ENCODE measurements around the gene CD58. TPM values are rescaled to one million over a fixed set of nuclear protein-coding genes. Genes with fewer than 3 reads are reported as not detected.

CD58 gene
- total RNA-seq, 1 donor from 2014 or later = 15.1 TPM

- Histone ChIP-seq H3K4me3 (ENCODE audit: low read length in 3 of 3) (no peak overlapping the region), H3K36me3 (ENCODE audit: control insufficient read depth in 3 of 3, insufficient read depth in 3 of 3, low read length in 3 of 3) (peaks cover 3 to 6% (median 3%) of the 10 kb centered on the region in 3 donors), H3K27me3 (ENCODE audit: control insufficient read depth in 3 of 3, insufficient read depth in 3 of 3, low read length in 3 of 3) (no peaks in the 10 kb centered on the region), H3K9me3 (ENCODE audit: control insufficient read depth in 3 of 3, low read length in 3 of 3) (no peaks in the 10 kb centered on the region), H3K27ac (ENCODE audit: low read depth, low read length) (no peak overlapping the region), H3K4me1 (ENCODE audit: control insufficient read depth in 3 of 3, insufficient read depth in 3 of 3, low read length in 3 of 3) (no peaks in the 10 kb centered on the region), H3K9ac (ENCODE audit: low read depth in 1 of 3, low read length in 3 of 3) (no peak overlapping the region)
Observed at GRCh38 chr1:116545359-116545705, 25.5 kb downstream of the CD58 start.

- H3K36me3 ChIP-seq (ENCODE audit: control insufficient read depth in 3 of 3, insufficient read depth in 3 of 3, low read length in 3 of 3) = peaks cover 3 to 6% (median 3%) of the 10 kb centered on the region in 3 donors
- H3K4me1 ChIP-seq (ENCODE audit: control insufficient read depth in 3 of 3, insufficient read depth in 3 of 3, low read length in 3 of 3) = no peaks in the 10 kb centered on the region
Observed at GRCh38 chr1:116544588-116545358, 26.1 kb downstream of the CD58 start.

GRCh38 chr1:116540088-116540487 lies 30.7 kb downstream of the CD58 start:
- H3K27me3 ChIP-seq (ENCODE audit: control insufficient read depth in 3 of 3, insufficient read depth in 3 of 3, low read length in 3 of 3) = no peaks in the 10 kb centered on the region
- no peak overlapping the region for H3K4me3 ChIP-seq (ENCODE audit: low read length in 3 of 3)
- no peaks in the 10 kb centered on the region for H3K9me3 ChIP-seq (ENCODE audit: control insufficient read depth in 3 of 3, low read length in 3 of 3)
- peaks cover 6 to 14% (median 8%) of the 10 kb centered on the region in 3 donors for H3K36me3 ChIP-seq (ENCODE audit: control insufficient read depth in 3 of 3, insufficient read depth in 3 of 3, low read length in 3 of 3)
- H3K9ac ChIP-seq (ENCODE audit: low read depth in 1 of 3, low read length in 3 of 3) = no peak overlapping the region
- no peaks in the 10 kb centered on the region for H3K4me1 ChIP-seq (ENCODE audit: control insufficient read depth in 3 of 3, insufficient read depth in 3 of 3, low read length in 3 of 3)
- no peak overlapping the region for H3K27ac ChIP-seq (ENCODE audit: low read depth, low read length)

More at GRCh38 chr1:116544588-116545358, 26.1 kb downstream of the CD58 start:
- Histone ChIP-seq H3K4me3 (ENCODE audit: low read length in 3 of 3) (no peak overlapping the region), H3K27ac (ENCODE audit: low read depth, low read length) (no peak overlapping the region), H3K27me3 (ENCODE audit: control insufficient read depth in 3 of 3, insufficient read depth in 3 of 3, low read length in 3 of 3) (no peaks in the 10 kb centered on the region), H3K9ac (ENCODE audit: low read depth in 1 of 3, low read length in 3 of 3) (no peak overlapping the region), H3K9me3 (ENCODE audit: control insufficient read depth in 3 of 3, low read length in 3 of 3) (no peaks in the 10 kb centered on the region)

GRCh38 chr1:116538544-116538943 lies 32.3 kb downstream of the CD58 start:
- Histone ChIP-seq H3K4me1 (ENCODE audit: control insufficient read depth in 3 of 3, insufficient read depth in 3 of 3, low read length in 3 of 3) (no peaks in the 10 kb centered on the region), H3K27ac (ENCODE audit: low read depth, low read length) (no peak overlapping the region), H3K9ac (ENCODE audit: low read depth in 1 of 3, low read length in 3 of 3) (no peak overlapping the region), H3K9me3 (ENCODE audit: control insufficient read depth in 3 of 3, low read length in 3 of 3) (no peaks in the 10 kb centered on the region), H3K4me3 (ENCODE audit: low read length in 3 of 3) (no peak overlapping the region), H3K36me3 (ENCODE audit: control insufficient read depth in 3 of 3, insufficient read depth in 3 of 3, low read length in 3 of 3) (peaks cover 6 to 17% (median 13%) of the 10 kb centered on the region in 3 donors), H3K27me3 (ENCODE audit: control insufficient read depth in 3 of 3, insufficient read depth in 3 of 3, low read length in 3 of 3) (no peaks in the 10 kb centered on the region)

- Histone ChIP-seq H3K9me3 (ENCODE audit: control insufficient read depth in 3 of 3, low read length in 3 of 3) (no peaks in the 10 kb centered on the region), H3K4me3 (ENCODE audit: low read length in 3 of 3) (no peak overlapping the region), H3K27me3 (ENCODE audit: control insufficient read depth in 3 of 3, insufficient read depth in 3 of 3, low read length in 3 of 3) (no peaks in the 10 kb centered on the region), H3K4me1 (ENCODE audit: control insufficient read depth in 3 of 3, insufficient read depth in 3 of 3, low read length in 3 of 3) (no peaks in the 10 kb centered on the region), H3K27ac (ENCODE audit: low read depth, low read length) (no peak overlapping the region), H3K9ac (ENCODE audit: low read depth in 1 of 3, low read length in 3 of 3) (no peak overlapping the region), H3K36me3 (ENCODE audit: control insufficient read depth in 3 of 3, insufficient read depth in 3 of 3, low read length in 3 of 3) (peaks cover 3 to 18% (median 16%) of the 10 kb centered on the region in 3 donors)
Observed at GRCh38 chr1:116537898-116538297, 32.9 kb downstream of the CD58 start.

- Histone ChIP-seq H3K36me3 (ENCODE audit: control insufficient read depth in 3 of 3, insufficient read depth in 3 of 3, low read length in 3 of 3) (peaks cover 3 to 16% (median 14%) of the 10 kb centered on the region in 3 donors), H3K27me3 (ENCODE audit: control insufficient read depth in 3 of 3, insufficient read depth in 3 of 3, low read length in 3 of 3) (no peaks in the 10 kb centered on the region), H3K9me3 (ENCODE audit: control insufficient read depth in 3 of 3, low read length in 3 of 3) (no peaks in the 10 kb centered on the region), H3K4me3 (ENCODE audit: low read length in 3 of 3) (no peak overlapping the region), H3K9ac (ENCODE audit: low read depth in 1 of 3, low read length in 3 of 3) (no peak overlapping the region), H3K4me1 (ENCODE audit: control insufficient read depth in 3 of 3, insufficient read depth in 3 of 3, low read length in 3 of 3) (no peaks in the 10 kb centered on the region), H3K27ac (ENCODE audit: low read depth, low read length) (no peak overlapping the region)
Observed at GRCh38 chr1:116537040-116537831, 33.6 kb downstream of the CD58 start.

GRCh38 chr1:116534014-116534739 lies 36.6 kb downstream of the CD58 start:
- H3K9me3 ChIP-seq (ENCODE audit: control insufficient read depth in 3 of 3, low read length in 3 of 3) = no peaks in the 10 kb centered on the region
- no peaks in the 10 kb centered on the region for H3K4me1 ChIP-seq (ENCODE audit: control insufficient read depth in 3 of 3, insufficient read depth in 3 of 3, low read length in 3 of 3)
- no peak overlapping the region for H3K27ac ChIP-seq (ENCODE audit: low read depth, low read length)
- H3K4me3 ChIP-seq (ENCODE audit: low read length in 3 of 3) = no peak overlapping the region
- no peak overlapping the region for H3K9ac ChIP-seq (ENCODE audit: low read depth in 1 of 3, low read length in 3 of 3)
- no peaks in the 10 kb centered on the region for H3K27me3 ChIP-seq (ENCODE audit: control insufficient read depth in 3 of 3, insufficient read depth in 3 of 3, low read length in 3 of 3)
- H3K36me3 ChIP-seq (ENCODE audit: control insufficient read depth in 3 of 3, insufficient read depth in 3 of 3, low read length in 3 of 3) = peaks cover 3 to 18% (median 16%) of the 10 kb centered on the region in 3 donors

- Histone ChIP-seq H3K36me3 (ENCODE audit: control insufficient read depth in 3 of 3, insufficient read depth in 3 of 3, low read length in 3 of 3) (peaks cover 3 to 16% (median 12%) of the 10 kb centered on the region in 3 donors), H3K27ac (ENCODE audit: low read depth, low read length) (no peak overlapping the region), H3K27me3 (ENCODE audit: control insufficient read depth in 3 of 3, insufficient read depth in 3 of 3, low read length in 3 of 3) (no peaks in the 10 kb centered on the region), H3K4me3 (ENCODE audit: low read length in 3 of 3) (no peak overlapping the region), H3K4me1 (ENCODE audit: control insufficient read depth in 3 of 3, insufficient read depth in 3 of 3, low read length in 3 of 3) (no peaks in the 10 kb centered on the region), H3K9me3 (ENCODE audit: control insufficient read depth in 3 of 3, low read length in 3 of 3) (no peaks in the 10 kb centered on the region), H3K9ac (ENCODE audit: low read depth in 1 of 3, low read length in 3 of 3) (no peak overlapping the region)
Observed at GRCh38 chr1:116533429-116533820, 37.4 kb downstream of the CD58 start.

GRCh38 chr1:116532671-116533428 lies 38.0 kb downstream of the CD58 start:
- H3K9me3 ChIP-seq (ENCODE audit: control insufficient read depth in 3 of 3, low read length in 3 of 3) = no peaks in the 10 kb centered on the region
- H3K36me3 ChIP-seq (ENCODE audit: control insufficient read depth in 3 of 3, insufficient read depth in 3 of 3, low read length in 3 of 3) = peaks cover 3 to 16% (median 11%) of the 10 kb centered on the region in 3 donors
- H3K4me3 ChIP-seq (ENCODE audit: low read length in 3 of 3) = no peak overlapping the region

More at GRCh38 chr1:116532671-116533428, 38.0 kb downstream of the CD58 start:
- no peak overlapping the region for H3K9ac ChIP-seq (ENCODE audit: low read depth in 1 of 3, low read length in 3 of 3)
- no peaks in the 10 kb centered on the region for H3K4me1 ChIP-seq (ENCODE audit: control insufficient read depth in 3 of 3, insufficient read depth in 3 of 3, low read length in 3 of 3)
- H3K27ac ChIP-seq (ENCODE audit: low read depth, low read length) = no peak overlapping the region
- H3K27me3 ChIP-seq (ENCODE audit: control insufficient read depth in 3 of 3, insufficient read depth in 3 of 3, low read length in 3 of 3) = no peaks in the 10 kb centered on the region
